GM12864 (cell line): ENCODE results near the gene C7orf33.

ENCODE experiments used
- DNase-seq: peaks from one replicate; pipeline ENCODE4 v3.0.0-alpha.2; 2011; ENCODE audit warnings: low read depth
- H3K4me3 ChIP-seq: 2 replicates; pipeline ENCODE4 v1.5.1; 2011; ENCODE audit warnings: mild to moderate bottlenecking, low read depth, low read length, control low read depth
- CTCF ChIP-seq: IDR thresholded peaks from 2 replicates; pipeline ENCODE4 v1.5.1; 2011; ENCODE audit warnings: low read depth, mild to moderate bottlenecking, moderate library complexity, low read length, control low read depth, inconsistent platforms; ENCODE audit errors: missing control alignments

The C7orf33 gene

GRCh38 chr7:148590471-148590870, at the start of gene C7orf33:
Gene C7orf33 (plus strand): TSS chr7:148590766. CDS start chr7:148590926, 160 bp downstream.
- TF ChIP-seq CTCF = no peak
- no peak within 1 kb of the TSS for H3K4me3 ChIP-seq
- DNase-seq = no peak

GRCh38 chr7:148541891-148542504, 48.6 kb upstream of the C7orf33 start:
- TF ChIP-seq CTCF = no peak
- DNase-seq = no peak
- no peak overlapping the region for H3K4me3 ChIP-seq

- DNase-seq = no peak
- H3K4me3 ChIP-seq = no peak overlapping the region
- no peak for TF ChIP-seq CTCF
Observed at GRCh38 chr7:148543302-148543701, 47.3 kb upstream of the C7orf33 start.

GRCh38 chr7:148545172-148545571, 45.4 kb upstream of the C7orf33 start:
- no peak overlapping the region for H3K4me3 ChIP-seq
- DNase-seq = no peak
- no peak for TF ChIP-seq CTCF

GRCh38 chr7:148545932-148546331, 44.6 kb upstream of the C7orf33 start:
- TF ChIP-seq CTCF = no peak
- no peak for DNase-seq
- no peak overlapping the region for H3K4me3 ChIP-seq

- no peak for TF ChIP-seq CTCF
- no peak overlapping the region for H3K4me3 ChIP-seq
- DNase-seq = no peak
Observed at GRCh38 chr7:148546857-148547256, 43.7 kb upstream of the C7orf33 start.

GRCh38 chr7:148547951-148548350, 42.6 kb upstream of the C7orf33 start:
- no peak overlapping the region for H3K4me3 ChIP-seq
- no peak for DNase-seq
- no peak for TF ChIP-seq CTCF
